ENCODE results near the gene TYW1.
"Not testable (repeated sequence)": the region's sequence is repeated elsewhere in the genome, so short reads cannot be mapped to it uniquely, and the experiment has no call there.

Gene TYW1

GRCh38 chr7:67259363-67259762 lies 262.7 kb downstream of the TYW1 start:
- not testable (repeated sequence) for DNase-seq

- DNase-seq = peak in 1 of 3 experiments; percentile 9
Measured at GRCh38 chr7:67260166-67260586, 263.5 kb downstream of the TYW1 start.

GRCh38 chr7:67264000-67264399 lies 267.4 kb downstream of the TYW1 start:
- DNase-seq = not testable (repeated sequence)

- not testable (repeated sequence) for DNase-seq
Measured at GRCh38 chr7:67266070-67266469, 269.4 kb downstream of the TYW1 start.

GRCh38 chr7:67267914-67268313 lies 271.3 kb downstream of the TYW1 start:
- peak in 2 of 3 experiments; percentile 39 to 59 for DNase-seq

GRCh38 chr7:67269916-67270315 lies 273.3 kb downstream of the TYW1 start:
- not testable (repeated sequence) for DNase-seq

Data from NCI-H1417 (cell line).